GM19324 (cell line): ENCODE measurements around the gene ZIM2.
"Not testable (repeated sequence)": the region's sequence is repeated elsewhere in the genome, so short reads cannot be mapped to it uniquely, and the experiment has no call there.

ENCODE experiments used
- ATAC-seq: cut with Tn5 transposase; IDR thresholded peaks from one replicate; pipeline ENCODE4 v1.9.1; 2021; ENCODE audit warnings: mild to moderate bottlenecking, moderate library complexity; ENCODE audit not compliant: unreplicated experiment, low FRiP score

The ZIM2 gene

GRCh38 chr19:56840451-56841192 lies at the start of gene ZIM2, which contains the start of gene PEG3:
Gene ZIM2 (minus strand): TSS chr19:56840726. CDS start chr19:56824277, 16,449 bp downstream.
Gene PEG3 (minus strand): TSS chr19:56840726. CDS start chr19:56824655, 16,071 bp downstream.
- ATAC-seq, result no peak

GRCh38 chr19:56885173-56885985 lies 44.9 kb upstream of the ZIM2 start:
- no peak for ATAC-seq

GRCh38 chr19:56884441-56884840 lies 43.9 kb upstream of the ZIM2 start:
- ATAC-seq, result no peak

- no peak for ATAC-seq
Measured at GRCh38 chr19:56880592-56881190, 40.2 kb upstream of the ZIM2 start.

GRCh38 chr19:56877069-56877715 lies 36.7 kb upstream of the ZIM2 start:
- no peak for ATAC-seq

GRCh38 chr19:56875717-56876116 lies 35.2 kb upstream of the ZIM2 start:
- ATAC-seq, result no peak

GRCh38 chr19:56874530-56874929 lies 34.0 kb upstream of the ZIM2 start:
- ATAC-seq, result no peak

GRCh38 chr19:56873493-56873892 lies 33.0 kb upstream of the ZIM2 start:
- ATAC-seq, result no peak

GRCh38 chr19:56869886-56870285 lies 29.4 kb upstream of the ZIM2 start:
- ATAC-seq, result no peak

- ATAC-seq, result no peak
Measured at GRCh38 chr19:56868446-56868845, 27.9 kb upstream of the ZIM2 start.

GRCh38 chr19:56866538-56866937 lies 26.0 kb upstream of the ZIM2 start:
- ATAC-seq, result no peak

GRCh38 chr19:56864443-56865125 lies 24.1 kb upstream of the ZIM2 start:
- no peak for ATAC-seq

GRCh38 chr19:56862741-56863140 lies 22.2 kb upstream of the ZIM2 start:
- ATAC-seq, result no peak

- not testable (repeated sequence) for ATAC-seq
Measured at GRCh38 chr19:56860409-56860808, 19.9 kb upstream of the ZIM2 start.

GRCh38 chr19:56858026-56858425 lies 17.5 kb upstream of the ZIM2 start:
- ATAC-seq, result no peak

GRCh38 chr19:56856822-56857221 lies 16.3 kb upstream of the ZIM2 start:
- ATAC-seq, result no peak

GRCh38 chr19:56852361-56852760 lies 11.8 kb upstream of the ZIM2 start:
- not testable (repeated sequence) for ATAC-seq

GRCh38 chr19:56848166-56848565 lies 7.6 kb upstream of the ZIM2 start:
- ATAC-seq, result no peak

- no peak for ATAC-seq
Measured at GRCh38 chr19:56842412-56842811, 1.9 kb upstream of the ZIM2 start.

- ATAC-seq, result no peak
Measured at GRCh38 chr19:56841193-56841543, 642 bp upstream of the ZIM2 start.
